Measurements from ENCODE around the gene RAI14.

- TF ChIP-seq EZH2 (IDR thresholded peaks at IDR 0.05; ENCODE audit: borderline replicate concordance, low read depth, low read length, severe bottlenecking) (no peak), FOS (IDR thresholded peaks at IDR 0.05; ENCODE audit: borderline replicate concordance, insufficient read depth, low read length) (no peak), CTCF (IDR thresholded peaks at IDR 0.05; ENCODE audit: extremely low read depth in 1 of 2, insufficient read depth in 1 of 2, low read depth in 1 of 2, low read length in 2 of 2) (no peak), JUN (IDR thresholded peaks at IDR 0.05; ENCODE audit: borderline replicate concordance, insufficient read depth, insufficient read length, low read depth) (peak; percentile 60), POLR2AphosphoS5 (IDR thresholded peaks at IDR 0.05; ENCODE audit: insufficient read depth, low read depth, low read length) (no peak), POLR2A (IDR thresholded peaks at IDR 0.05; ENCODE audit: low read depth, low read length) (no peak), MYC (IDR thresholded peaks at IDR 0.05; ENCODE audit: low read depth, low read length) (no peak)
- TF ChIP-seq, protein P1, sequence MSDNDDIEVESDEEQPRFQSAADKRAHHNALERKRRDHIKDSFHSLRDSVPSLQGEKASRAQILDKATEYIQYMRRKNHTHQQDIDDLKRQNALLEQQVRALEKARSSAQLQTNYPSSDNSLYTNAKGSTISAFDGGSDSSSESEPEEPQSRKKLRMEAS (IDR thresholded peaks at IDR 0.05; ENCODE audit: insufficient read depth, insufficient read length): no peak
Measured at GRCh38 chr5:34621277-34622097, 34.6 kb upstream of the RAI14 start.

Data from endothelial cell of umbilical vein (primary cell).